Non-pigmented ciliary epithelial cell (primary cell): ENCODE results near the gene SAP30BP.

Experiments
- DNase-seq: peaks from one replicate; pipeline ENCODE4 v3.0.0-alpha.2; 2010; ENCODE audit warnings: low read depth

The SAP30BP gene

DNA sequence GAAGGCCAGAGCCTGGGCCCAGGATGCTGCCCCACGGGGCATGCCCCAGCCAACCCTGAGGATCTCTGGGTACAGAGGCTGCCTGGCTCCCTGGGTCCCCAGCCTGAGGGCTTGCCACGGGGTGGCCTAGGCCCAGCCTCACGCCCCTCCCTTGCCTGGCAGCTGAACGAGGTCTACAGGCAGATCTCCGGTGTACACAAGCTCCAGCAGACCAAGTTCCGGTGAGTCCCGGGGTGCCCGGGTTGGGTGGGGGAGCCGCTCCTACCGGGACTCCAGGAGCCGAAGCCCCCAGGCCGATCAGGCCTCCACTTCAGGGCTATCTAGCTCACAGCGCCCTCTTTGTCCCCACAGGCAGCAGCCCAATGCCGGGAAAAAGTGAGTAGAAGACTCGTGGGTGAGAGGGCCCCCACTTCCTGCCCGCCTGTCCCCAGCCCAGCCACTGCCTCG is 73.5 kb downstream of the SAP30BP start:
- no peak for DNase-seq

DNA sequence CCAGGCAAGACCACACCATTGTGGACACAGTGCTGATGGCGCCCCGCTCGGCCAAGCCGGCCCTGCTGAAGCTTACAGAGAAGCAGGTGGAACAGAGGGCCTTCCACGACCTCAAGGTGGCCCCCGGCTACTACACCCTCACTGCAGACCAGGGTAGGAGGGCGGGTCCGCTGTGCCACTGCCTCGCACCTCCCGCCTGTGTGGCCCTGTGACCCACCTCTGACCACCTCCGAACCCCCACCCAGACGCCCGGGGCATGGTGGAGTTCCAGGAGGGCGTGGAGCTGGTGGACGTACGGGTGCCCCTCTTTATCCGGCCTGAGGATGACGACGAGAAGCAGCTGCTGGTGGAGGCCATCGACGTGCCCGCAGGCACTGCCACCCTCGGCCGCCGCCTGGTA is 75.2 kb downstream of the SAP30BP start:
- no peak for DNase-seq

DNA sequence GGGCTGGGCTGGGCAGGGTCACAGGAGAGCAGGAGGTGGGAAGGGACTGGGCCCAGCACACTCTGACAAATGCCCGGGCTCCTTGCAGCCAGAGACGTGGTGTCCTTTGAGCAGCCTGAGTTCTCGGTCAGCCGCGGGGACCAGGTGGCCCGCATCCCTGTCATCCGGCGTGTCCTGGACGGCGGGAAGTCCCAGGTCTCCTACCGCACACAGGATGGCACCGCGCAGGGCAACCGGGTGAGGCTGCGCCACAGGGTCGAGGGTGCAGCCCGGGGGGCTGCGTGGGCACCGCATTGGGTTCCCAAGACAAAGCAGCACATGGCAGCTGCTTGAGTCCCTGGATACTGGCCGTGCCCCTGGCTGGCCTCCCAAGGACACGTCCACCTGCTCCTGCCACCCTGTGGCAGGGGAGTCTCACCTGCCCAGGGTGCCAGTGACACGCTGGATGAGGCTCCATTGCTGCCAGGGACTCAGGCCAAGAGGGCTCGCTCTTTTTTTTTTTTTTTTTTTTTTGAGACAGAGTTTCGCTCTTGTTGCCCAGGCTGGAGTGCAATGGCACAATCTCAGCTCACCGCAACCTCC is 76.6 kb downstream of the SAP30BP start:
- no peak for DNase-seq

DNA sequence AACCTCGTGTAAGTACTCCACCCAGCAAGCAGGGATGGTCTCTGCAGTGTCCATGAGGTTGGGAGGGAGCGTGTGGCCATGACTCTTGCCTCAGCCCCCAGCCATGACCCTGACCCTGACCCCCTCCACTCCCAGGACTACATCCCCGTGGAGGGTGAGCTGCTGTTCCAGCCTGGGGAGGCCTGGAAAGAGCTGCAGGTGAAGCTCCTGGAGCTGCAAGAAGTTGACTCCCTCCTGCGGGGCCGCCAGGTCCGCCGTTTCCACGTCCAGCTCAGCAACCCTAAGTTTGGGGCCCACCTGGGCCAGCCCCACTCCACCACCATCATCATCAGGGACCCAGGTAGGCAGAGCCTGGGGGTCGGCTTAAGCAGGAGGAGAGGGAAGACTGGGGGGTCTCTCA is 81.6 kb downstream of the SAP30BP start:
- DNase-seq = no peak

DNA sequence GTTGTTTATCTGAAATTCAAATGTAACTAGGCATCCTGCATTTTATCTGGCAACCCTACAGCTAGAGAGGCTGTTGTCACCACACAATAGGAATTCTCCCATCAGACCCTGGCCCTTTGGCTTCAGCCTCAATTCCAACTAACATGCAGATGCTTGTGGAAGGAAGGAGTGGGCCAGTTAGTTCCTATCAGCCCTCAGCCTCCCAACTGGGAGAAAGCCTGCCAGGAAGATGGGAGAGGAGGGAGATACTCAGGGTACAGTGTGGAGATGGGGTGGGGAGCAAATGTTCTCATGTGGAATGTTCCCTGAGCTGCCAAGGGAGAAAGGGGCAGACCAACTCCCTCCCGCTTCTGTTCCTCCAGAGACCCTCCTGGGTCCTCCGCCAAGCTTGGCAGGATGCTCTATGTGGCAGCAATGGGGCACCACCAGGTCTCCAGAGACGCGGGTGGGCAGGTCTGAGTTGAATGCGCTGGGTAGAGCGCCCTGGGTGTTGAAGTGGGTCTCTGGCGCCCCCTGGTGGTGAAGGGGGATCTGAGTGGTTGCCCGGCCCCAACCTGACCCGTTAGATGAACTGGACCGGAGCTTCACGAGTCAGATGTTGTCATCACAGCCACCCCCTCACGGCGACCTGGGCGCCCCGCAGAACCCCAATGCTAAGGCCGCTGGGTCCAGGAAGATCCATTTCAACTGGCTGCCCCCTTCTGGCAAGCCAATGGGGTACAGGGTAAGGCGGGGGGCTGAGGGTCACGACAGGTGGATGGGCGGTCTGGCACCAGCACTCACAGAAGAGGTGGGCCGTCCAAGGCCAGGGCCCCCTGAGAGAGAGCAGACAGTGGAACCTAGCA is 82.6 kb downstream of the SAP30BP start:
- DNase-seq = no peak

DNA sequence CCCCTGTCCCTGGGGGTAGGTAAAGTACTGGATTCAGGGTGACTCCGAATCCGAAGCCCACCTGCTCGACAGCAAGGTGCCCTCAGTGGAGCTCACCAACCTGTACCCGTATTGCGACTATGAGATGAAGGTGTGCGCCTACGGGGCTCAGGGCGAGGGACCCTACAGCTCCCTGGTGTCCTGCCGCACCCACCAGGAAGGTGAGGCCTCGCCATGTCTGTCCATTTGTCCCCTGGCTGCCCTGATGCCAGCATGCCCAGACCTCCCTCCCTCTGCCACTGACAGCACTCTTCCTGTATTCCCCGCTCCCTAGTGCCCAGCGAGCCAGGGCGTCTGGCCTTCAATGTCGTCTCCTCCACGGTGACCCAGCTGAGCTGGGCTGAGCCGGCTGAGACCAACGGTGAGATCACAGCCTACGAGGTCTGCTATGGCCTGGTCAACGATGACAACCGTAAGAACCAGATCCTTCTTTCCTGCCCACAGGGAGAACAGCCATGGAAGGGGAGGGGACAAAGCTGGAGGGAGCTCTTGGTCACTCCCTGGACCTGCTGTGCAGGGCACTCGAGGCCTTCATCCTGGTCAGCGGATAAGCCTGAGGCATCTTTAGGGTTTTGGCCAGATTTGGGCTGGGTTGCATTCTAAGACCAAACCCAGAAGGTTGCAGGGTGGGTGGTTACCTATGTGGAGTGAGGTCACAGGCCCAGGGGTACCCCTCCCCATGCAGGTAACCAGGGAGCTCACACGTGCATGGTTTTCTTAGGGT is 83.7 kb downstream of the SAP30BP start:
- no peak for DNase-seq

DNA sequence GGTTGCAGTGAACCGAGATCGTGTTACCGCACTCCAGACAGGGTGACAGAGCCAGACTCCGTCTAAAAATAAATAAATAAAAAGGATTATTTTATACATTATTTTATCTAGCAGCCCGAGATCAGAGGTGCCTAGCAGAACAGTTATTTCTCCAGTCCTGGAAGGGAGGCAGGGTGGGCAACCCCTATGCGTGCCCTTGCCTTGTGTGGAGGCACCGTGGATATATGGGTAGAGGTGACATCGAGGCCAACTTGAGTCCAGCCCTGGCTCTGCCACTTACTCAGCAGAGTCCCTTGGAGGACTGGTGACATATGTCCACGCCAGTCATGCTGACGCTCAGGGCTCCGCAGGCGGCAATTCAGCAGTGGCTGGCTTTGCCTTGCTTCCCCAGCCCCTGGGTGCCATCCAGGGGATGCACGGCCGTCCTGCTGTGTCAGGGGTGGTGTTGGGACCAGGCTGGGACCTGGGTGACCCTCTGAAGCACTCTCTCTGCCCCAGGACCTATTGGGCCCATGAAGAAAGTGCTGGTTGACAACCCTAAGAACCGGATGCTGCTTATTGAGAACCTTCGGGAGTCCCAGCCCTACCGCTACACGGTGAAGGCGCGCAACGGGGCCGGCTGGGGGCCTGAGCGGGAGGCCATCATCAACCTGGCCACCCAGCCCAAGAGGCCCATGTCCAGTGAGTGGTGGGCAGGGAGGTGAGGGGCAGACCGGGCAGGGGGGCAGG is 84.7 kb downstream of the SAP30BP start:
- DNase-seq = no peak

DNA sequence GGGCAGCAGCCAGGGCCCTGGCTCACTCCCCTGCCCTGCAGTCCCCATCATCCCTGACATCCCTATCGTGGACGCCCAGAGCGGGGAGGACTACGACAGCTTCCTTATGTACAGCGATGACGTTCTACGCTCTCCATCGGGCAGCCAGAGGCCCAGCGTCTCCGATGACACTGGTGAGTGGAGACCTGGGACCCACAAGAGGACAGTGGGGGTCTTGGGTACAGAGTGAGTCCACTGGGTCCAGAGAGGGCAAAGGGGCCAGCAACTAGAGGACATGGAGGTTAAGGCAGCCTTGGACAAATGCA is 85.2 kb downstream of the SAP30BP start:
- no peak for DNase-seq

DNA sequence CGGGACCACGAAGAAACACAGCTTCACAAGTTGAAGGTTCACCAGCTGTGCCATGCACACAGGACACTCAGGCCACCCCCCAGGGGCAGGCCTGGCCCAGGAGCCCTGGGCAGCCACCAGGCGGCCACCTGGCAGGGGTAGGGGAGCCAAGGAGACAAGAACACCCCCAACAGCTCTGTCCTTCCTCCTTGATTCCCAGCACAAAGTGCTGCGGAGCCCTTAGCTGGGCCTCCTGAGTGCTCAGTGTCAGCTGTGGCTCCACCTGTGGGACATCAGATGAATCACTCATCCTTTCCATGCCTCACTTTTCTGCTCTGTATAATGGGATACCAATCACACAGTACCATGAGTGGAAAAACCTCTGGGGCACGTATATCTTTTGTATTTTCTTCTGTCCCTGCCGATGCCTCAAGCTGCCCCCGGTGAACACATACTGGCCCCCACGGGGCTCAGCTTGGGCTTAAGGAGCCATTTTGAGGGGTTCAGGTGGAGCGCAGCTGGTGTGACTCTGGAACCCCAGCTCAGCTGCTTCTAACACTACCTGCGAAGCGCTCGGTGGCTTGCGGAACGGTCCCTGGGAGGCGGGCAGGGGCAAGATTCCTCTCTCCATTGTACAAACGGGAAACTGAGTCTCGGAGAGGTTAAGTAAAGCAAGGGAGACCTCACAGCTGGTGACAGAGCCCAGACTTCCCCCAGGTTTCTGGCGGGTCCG is 85.8 kb downstream of the SAP30BP start:
- DNase-seq = no peak

DNA sequence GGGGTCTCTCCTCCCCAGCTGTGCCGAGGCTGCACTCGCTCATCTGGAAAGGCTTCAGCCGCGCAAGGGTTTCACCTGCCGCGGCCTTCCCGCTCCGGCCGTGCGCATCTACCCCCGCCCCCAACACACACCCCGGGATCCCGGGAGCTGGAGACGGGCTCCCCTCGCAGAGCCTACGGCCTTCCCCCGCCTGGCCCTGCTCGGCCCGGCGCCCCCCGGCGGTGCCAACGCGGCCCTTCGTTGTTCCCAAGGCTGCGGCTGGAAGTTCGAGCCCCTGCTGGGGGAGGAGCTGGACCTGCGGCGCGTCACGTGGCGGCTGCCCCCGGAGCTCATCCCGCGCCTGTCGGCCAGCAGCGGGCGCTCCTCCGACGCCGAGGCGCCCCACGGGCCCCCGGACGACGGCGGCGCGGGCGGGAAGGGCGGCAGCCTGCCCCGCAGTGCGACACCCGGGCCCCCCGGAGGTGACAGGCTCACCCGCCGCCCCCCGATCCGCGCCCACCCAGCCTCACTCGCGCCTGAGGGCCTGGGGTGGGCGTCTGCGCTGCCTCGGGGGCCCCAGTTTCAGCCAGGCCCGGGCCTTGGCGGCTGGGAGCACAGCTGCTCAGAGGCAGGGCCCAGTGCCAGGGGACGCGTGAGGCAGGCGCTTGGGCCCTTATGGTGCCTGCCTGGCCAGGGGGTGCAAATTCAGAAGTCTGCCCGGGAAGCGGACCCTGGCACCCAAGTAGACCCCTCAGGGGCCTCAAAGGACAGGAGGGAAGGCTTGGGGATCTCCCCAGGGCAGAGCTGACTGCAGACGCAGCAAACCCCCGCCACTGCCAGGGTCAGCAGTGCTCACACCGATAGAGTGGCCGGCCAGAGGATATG is 86.6 kb downstream of the SAP30BP start:
- no peak for DNase-seq

DNA sequence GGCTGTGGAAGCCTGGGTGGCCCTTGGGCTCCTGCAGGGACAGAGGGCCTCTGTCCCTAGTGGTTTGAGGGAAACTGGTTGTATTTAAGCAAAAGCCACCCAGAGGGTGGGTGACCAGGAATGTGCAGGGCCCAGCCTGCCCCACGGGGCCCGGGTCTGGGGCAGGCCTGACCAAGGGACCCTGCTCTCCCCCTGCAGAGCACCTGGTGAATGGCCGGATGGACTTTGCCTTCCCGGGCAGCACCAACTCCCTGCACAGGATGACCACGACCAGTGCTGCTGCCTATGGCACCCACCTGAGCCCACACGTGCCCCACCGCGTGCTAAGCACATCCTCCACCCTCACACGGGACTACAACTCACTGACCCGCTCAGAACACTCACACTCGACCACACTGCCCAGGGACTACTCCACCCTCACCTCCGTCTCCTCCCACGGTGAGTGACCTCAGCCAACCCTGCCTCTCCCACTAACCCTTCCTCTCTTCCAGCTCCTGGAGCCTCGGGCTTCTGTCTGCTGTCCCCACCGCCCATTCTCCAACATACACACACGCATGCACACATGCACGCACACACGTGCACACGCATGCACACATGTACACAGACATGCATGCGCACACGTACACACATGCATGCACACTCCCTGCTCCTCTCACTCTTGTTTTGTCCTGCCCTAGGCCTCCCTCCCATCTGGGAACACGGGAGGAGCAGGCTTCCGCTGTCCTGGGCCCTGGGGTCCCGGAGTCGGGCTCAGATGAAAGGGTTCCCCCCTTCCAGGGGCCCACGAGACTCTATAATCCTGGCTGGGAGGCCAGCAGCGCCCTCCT is 87.5 kb downstream of the SAP30BP start:
- no peak for DNase-seq

DNA sequence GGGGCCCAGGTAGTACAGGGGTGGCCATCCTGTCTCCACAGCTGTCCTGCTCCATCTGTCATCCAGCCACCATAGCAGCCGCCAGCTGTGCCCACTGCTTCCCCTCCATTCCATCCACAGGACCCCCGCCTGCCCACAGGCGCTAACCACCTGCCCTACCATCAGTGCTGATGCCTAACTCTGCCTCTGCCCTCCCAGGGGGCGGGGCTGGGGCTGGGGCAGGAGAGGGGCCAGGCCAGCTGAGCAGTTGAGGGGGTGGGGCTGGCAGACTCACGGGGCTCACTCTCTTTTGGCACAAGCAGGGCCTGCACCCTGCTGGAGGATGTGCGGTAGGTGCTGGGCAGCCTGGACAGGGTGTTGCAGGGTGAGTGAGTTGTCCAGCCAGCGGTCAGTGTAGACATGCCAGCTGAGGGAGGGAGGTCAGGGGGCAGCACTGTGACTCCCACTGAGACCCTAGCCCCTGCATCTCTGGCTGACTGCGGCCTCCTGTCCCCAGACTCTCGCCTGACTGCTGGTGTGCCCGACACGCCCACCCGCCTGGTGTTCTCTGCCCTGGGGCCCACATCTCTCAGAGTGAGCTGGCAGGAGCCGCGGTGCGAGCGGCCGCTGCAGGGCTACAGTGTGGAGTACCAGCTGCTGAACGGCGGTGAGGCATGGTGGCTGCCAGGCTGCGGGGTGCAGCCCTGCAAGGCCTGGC is 88.2 kb downstream of the SAP30BP start:
- DNase-seq = no peak

DNA sequence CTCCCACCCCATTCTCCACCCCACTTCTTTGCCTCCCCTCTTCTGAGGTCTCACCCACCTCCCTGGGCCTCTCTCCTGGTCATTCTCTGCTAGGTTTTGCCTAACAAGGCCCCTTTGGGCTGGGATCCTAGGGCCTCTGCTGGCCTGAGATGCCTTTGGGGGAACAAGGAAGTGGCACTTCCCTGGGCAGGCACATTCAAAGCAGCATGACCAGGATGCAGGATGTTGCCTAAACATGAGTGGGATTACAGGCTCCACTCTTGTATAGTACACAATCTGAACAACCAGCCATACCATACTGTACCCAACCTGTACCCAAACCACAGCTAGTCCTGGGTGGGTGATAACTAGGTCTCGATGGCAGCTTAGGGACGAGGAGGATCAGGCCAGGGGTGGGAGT is 88.9 kb downstream of the SAP30BP start:
- no peak for DNase-seq

DNA sequence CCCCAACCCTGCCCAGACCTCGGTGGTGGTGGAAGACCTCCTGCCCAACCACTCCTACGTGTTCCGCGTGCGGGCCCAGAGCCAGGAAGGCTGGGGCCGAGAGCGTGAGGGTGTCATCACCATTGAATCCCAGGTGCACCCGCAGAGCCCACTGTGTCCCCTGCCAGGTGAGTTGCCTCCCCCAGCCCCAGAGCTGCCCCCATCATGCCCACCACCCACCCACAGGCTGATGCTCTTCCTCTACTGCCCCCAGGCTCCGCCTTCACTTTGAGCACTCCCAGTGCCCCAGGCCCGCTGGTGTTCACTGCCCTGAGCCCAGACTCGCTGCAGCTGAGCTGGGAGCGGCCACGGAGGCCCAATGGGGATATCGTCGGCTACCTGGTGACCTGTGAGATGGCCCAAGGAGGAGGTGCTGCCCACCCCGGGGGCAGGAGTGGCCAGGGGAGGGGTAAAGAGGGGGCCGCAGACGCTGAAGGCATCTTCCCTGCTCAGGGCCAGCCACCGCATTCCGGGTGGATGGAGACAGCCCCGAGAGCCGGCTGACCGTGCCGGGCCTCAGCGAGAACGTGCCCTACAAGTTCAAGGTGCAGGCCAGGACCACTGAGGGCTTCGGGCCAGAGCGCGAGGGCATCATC is 89.4 kb downstream of the SAP30BP start:
- DNase-seq = no peak

DNA sequence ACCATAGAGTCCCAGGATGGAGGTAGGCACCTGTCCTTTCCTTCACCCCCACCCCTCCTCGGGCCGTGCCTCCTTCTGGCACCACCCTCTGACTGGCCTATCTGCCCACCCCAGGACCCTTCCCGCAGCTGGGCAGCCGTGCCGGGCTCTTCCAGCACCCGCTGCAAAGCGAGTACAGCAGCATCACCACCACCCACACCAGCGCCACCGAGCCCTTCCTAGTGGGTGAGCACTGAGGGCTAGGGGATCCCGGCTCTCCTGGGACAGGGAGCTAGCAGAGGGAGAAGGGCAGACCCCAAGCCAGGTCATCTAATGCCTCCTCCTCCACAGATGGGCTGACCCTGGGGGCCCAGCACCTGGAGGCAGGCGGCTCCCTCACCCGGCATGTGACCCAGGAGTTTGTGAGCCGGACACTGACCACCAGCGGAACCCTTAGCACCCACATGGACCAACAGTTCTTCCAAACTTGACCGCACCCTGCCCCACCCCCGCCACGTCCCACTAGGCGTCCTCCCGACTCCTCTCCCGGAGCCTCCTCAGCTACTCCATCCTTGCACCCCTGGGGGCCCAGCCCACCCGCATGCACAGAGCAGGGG is 90.0 kb downstream of the SAP30BP start:
- DNase-seq = no peak
